GM23248 (cell line): ENCODE results near the gene ARHGAP33.

Experiments used
- EZH2 ChIP-seq: fragments of 200-600 bp; sonication (generic); IDR thresholded peaks from 2 replicates; pipeline ENCODE4 v1.6.1; 2018; ENCODE audit warnings: antibody characterized with exemption, mild to moderate bottlenecking; ENCODE audit not compliant: insufficient read depth, poor library complexity, severe bottlenecking
- EZH2phosphoT487 ChIP-seq: fragments of 200-600 bp; sonication (generic); IDR thresholded peaks from 2 replicates; pipeline ENCODE4 v1.6.1; 2018; ENCODE audit warnings: antibody characterized with exemption, moderate library complexity, mild to moderate bottlenecking, low read depth; ENCODE audit not compliant: insufficient read depth

DNA sequence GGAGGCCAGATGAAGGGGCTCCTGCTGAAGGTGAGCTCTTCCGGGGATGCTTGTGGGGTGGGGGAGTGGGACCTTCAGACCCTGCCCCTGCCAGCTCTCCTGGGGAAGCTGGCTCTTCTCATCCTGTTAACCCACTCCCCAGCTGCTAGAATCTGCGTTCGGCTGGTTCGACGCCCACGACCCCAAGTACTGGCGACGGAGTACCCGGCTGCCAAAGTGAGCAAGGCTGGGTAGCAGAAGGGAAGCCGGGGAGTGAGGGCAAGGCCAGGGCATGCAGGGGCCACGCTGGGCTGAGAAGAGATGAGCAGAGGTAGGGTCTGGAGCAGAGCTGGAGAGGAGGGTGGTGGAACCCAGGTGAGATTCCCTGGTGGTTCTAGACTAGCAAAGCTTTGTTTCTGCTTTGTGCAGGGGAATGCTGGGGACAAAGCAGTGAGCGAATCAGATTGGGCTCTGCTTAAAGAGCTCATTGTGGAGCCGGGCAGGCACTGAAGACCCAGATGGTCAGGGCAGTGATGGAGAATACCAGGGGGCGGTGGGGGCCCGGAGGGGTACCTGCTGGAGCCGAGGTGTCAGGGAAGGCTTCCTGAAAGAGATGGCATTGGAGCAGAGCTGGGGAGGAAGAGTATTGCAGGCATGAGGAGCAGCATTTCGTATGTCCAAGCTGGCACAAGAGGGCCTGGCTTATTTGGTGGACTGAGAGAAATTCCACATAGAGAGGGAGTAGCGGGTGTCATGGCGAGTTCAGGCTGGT, 47.2 kb upstream of the ARHGAP33 start:
- TF ChIP-seq EZH2phosphoT487 (no peak), EZH2 (no peak)
